Coronary artery (tissue), 2 donors: ENCODE measurements around the gene MTM1.

Experiments
- DNase-seq: peaks from one replicate; pipeline ENCODE4 v3.0.0-alpha.2; 2017; ENCODE audit warnings: low spot score
- H3K27ac ChIP-seq, 2 donors: fragments of 200-600 bp; sonication (generic); one replicate each; pipeline ENCODE4 v1.5.1; 2016 to 2019
- H3K4me3 ChIP-seq: fragments of 200-600 bp; sonication (generic); 2 replicates; pipeline ENCODE4 v1.5.1; 2016; ENCODE audit warnings: mild to moderate bottlenecking, moderate library complexity
- CTCF ChIP-seq: fragments of 200-600 bp; sonication (generic); IDR thresholded peaks from one replicate; pipeline ENCODE4 v1.5.1; 2019; ENCODE audit warnings: antibody characterized with exemption

MTM1 gene

GRCh38 chrX:150616179-150616862 is 47.9 kb downstream of the MTM1 start:
- H3K4me3 ChIP-seq, result no peak overlapping the region
- no peak for DNase-seq
- no peak for TF ChIP-seq CTCF
- no peak overlapping the region for H3K27ac ChIP-seq

- DNase-seq, result no peak
- TF ChIP-seq CTCF, result no peak
- H3K27ac ChIP-seq, result no peak overlapping the region
- H3K4me3 ChIP-seq, result no peak overlapping the region
These were observed 48.4 kb downstream of the MTM1 start for GRCh38 chrX:150616863-150617198.

GRCh38 chrX:150621652-150622051 is 53.2 kb downstream of the MTM1 start:
- no peak for TF ChIP-seq CTCF
- Histone ChIP-seq H3K4me3 (no peak overlapping the region), H3K27ac (no peak overlapping the region)
- no peak for DNase-seq

- TF ChIP-seq CTCF, result no peak
- no peak for DNase-seq
These were observed 55.2 kb downstream of the MTM1 start for GRCh38 chrX:150623583-150623982.

GRCh38 chrX:150625097-150625496 is 56.7 kb downstream of the MTM1 start:
- TF ChIP-seq CTCF, result no peak
- H3K4me3 ChIP-seq, result no peak overlapping the region
- no peak overlapping the region for H3K27ac ChIP-seq
- DNase-seq, result no peak

More at GRCh38 chrX:150623583-150623982, 55.2 kb downstream of the MTM1 start:
- no peak overlapping the region for H3K27ac ChIP-seq
- H3K4me3 ChIP-seq, result no peak overlapping the region

GRCh38 chrX:150625875-150626274 is 57.5 kb downstream of the MTM1 start:
- TF ChIP-seq CTCF, result no peak
- no peak for DNase-seq
- Histone ChIP-seq H3K27ac (no peak overlapping the region), H3K4me3 (no peak overlapping the region)

- TF ChIP-seq CTCF, result no peak
- Histone ChIP-seq H3K4me3 (no peak overlapping the region), H3K27ac (no peak overlapping the region)
- no peak for DNase-seq
These were observed 59.5 kb downstream of the MTM1 start for GRCh38 chrX:150627957-150628356.
